Mucosa of rectum (tissue), 2 donors: ENCODE measurements around the gene DGKD.

Experiments
- H3K27ac ChIP-seq, 2 donors: one replicate each; pipeline ENCODE4 v1.7.0; 2013; ENCODE audit warnings: inconsistent platforms in 2 of 2, low read depth in 2 of 2, low read length in 2 of 2
- H3K27me3 ChIP-seq, 2 donors: one replicate each; pipeline ENCODE4 v1.7.0; 2013; ENCODE audit warnings: low read length in 2 of 2; ENCODE audit not compliant: control insufficient read depth in 2 of 2, insufficient read depth in 2 of 2
- H3K36me3 ChIP-seq, 2 donors: one replicate each; pipeline ENCODE4 v1.7.0; 2013; ENCODE audit warnings: low read length in 2 of 2; ENCODE audit not compliant: control insufficient read depth in 2 of 2, insufficient read depth in 2 of 2
- H3K4me1 ChIP-seq, 2 donors: one replicate each; pipeline ENCODE4 v1.7.0; 2013; ENCODE audit warnings: low read length in 2 of 2, mild to moderate bottlenecking in 1 of 2; ENCODE audit not compliant: control insufficient read depth in 2 of 2, insufficient read depth in 2 of 2
- H3K4me3 ChIP-seq, 2 donors: one replicate each; pipeline ENCODE4 v1.7.0; 2013; ENCODE audit warnings: low read length in 2 of 2
- H3K9ac ChIP-seq, 2 donors: one replicate each; pipeline ENCODE4 v1.7.0; 2013; ENCODE audit warnings: low read length in 2 of 2, low read depth in 1 of 2, mild to moderate bottlenecking in 1 of 2
- H3K9me3 ChIP-seq, 2 donors: one replicate each; pipeline ENCODE4 v1.7.0; 2013; ENCODE audit warnings: low read length in 2 of 2; ENCODE audit not compliant: control insufficient read depth in 2 of 2
- donor health status: healthy.
- donor health status: Normal muscosa, but diverticular disease.

DGKD gene

GRCh38 chr2:233349005-233349998, 5.0 kb upstream of the DGKD start:
- Histone ChIP-seq H3K9ac (peak overlapping the region in 1 of 2 donors; percentile 40), H3K27me3 (no peaks in the 10 kb centered on the region), H3K27ac (peak overlapping the region; percentile 59 to 85), H3K36me3 (no peaks in the 10 kb centered on the region), H3K9me3 (no peaks in the 10 kb centered on the region), H3K4me1 (peaks cover 41 to 51% of the 10 kb centered on the region in 2 donors), H3K4me3 (peak overlapping the region; percentile 38 to 52)

GRCh38 chr2:233350708-233351107, 3.6 kb upstream of the DGKD start:
- Histone ChIP-seq H3K9ac (no peak overlapping the region), H3K4me3 (no peak overlapping the region), H3K9me3 (no peaks in the 10 kb centered on the region), H3K36me3 (no peaks in the 10 kb centered on the region), H3K27ac (peak overlapping the region; percentile 43 to 68), H3K27me3 (no peaks in the 10 kb centered on the region), H3K4me1 (peaks cover 46 to 56% of the 10 kb centered on the region in 2 donors)

- Histone ChIP-seq H3K27ac (no peak overlapping the region), H3K27me3 (no peaks in the 10 kb centered on the region), H3K9me3 (no peaks in the 10 kb centered on the region), H3K9ac (no peak overlapping the region), H3K4me1 (peaks cover 51 to 56% of the 10 kb centered on the region in 2 donors), H3K4me3 (no peak overlapping the region), H3K36me3 (no peaks in the 10 kb centered on the region)
Measured at GRCh38 chr2:233351423-233351822, 2.9 kb upstream of the DGKD start.

- no peak overlapping the region for H3K27ac ChIP-seq
- H3K9ac ChIP-seq, result no peak overlapping the region
- H3K36me3 ChIP-seq, result no peaks in the 10 kb centered on the region
- peaks cover 51 to 58% of the 10 kb centered on the region in 2 donors for H3K4me1 ChIP-seq
- no peaks in the 10 kb centered on the region for H3K27me3 ChIP-seq
- H3K4me3 ChIP-seq, result no peak overlapping the region
- no peaks in the 10 kb centered on the region for H3K9me3 ChIP-seq
Measured at GRCh38 chr2:233352141-233352842, 2.0 kb upstream of the DGKD start.

GRCh38 chr2:233353101-233353768, 1.1 kb upstream of the DGKD start:
- Histone ChIP-seq H3K9me3 (no peaks in the 10 kb centered on the region), H3K36me3 (no peaks in the 10 kb centered on the region), H3K9ac (peak overlapping the region; percentile 26 to 65), H3K27me3 (no peaks in the 10 kb centered on the region), H3K27ac (peak overlapping the region; percentile 69 to 73), H3K4me1 (peaks cover 47 to 51% of the 10 kb centered on the region in 2 donors), H3K4me3 (peak overlapping the region; percentile 62 to 69)

GRCh38 chr2:233354500-233354924, 218 bp downstream of the DGKD start:
- Histone ChIP-seq H3K27ac (no peak overlapping the region), H3K4me3 (peak overlapping the region; percentile 79 to 86), H3K27me3 (no peaks in the 10 kb centered on the region), H3K9ac (peak overlapping the region in 1 of 2 donors; percentile 45), H3K36me3 (no peaks in the 10 kb centered on the region), H3K9me3 (no peaks in the 10 kb centered on the region), H3K4me1 (peaks cover 37 to 38% of the 10 kb centered on the region in 2 donors)

GRCh38 chr2:233354971-233355574, 779 bp downstream of the DGKD start:
- peak overlapping the region; percentile 16 to 29 for H3K27ac ChIP-seq
- H3K9ac ChIP-seq, result peak overlapping the region; percentile 67 to 74
- H3K36me3 ChIP-seq, result peaks cover 0 to 2% of the 10 kb centered on the region in 2 donors
- no peaks in the 10 kb centered on the region for H3K9me3 ChIP-seq
- peak overlapping the region; percentile 79 to 86 for H3K4me3 ChIP-seq
- no peaks in the 10 kb centered on the region for H3K27me3 ChIP-seq
- H3K4me1 ChIP-seq, result peaks cover 34% of the 10 kb centered on the region in 2 donors

GRCh38 chr2:233355916-233356315, 1.6 kb downstream of the DGKD start:
- peak overlapping the region; percentile 79 to 86 for H3K4me3 ChIP-seq
- H3K4me1 ChIP-seq, result peaks cover 26% of the 10 kb centered on the region in 2 donors

GRCh38 chr2:233356546-233357308, 2.4 kb downstream of the DGKD start:
- H3K27ac ChIP-seq, result peak overlapping the region in 1 of 2 donors; percentile 29
- no peaks in the 10 kb centered on the region for H3K9me3 ChIP-seq
- peaks cover 20 to 23% of the 10 kb centered on the region in 2 donors for H3K4me1 ChIP-seq
- H3K4me3 ChIP-seq, result peak overlapping the region in 1 of 2 donors; percentile 79
- peaks cover 0 to 2% of the 10 kb centered on the region in 2 donors for H3K36me3 ChIP-seq
- H3K9ac ChIP-seq, result no peak overlapping the region
- H3K27me3 ChIP-seq, result no peaks in the 10 kb centered on the region

More at GRCh38 chr2:233355916-233356315, 1.6 kb downstream of the DGKD start:
- Histone ChIP-seq H3K9me3 (no peaks in the 10 kb centered on the region), H3K9ac (peak overlapping the region; percentile 67 to 74), H3K27me3 (no peaks in the 10 kb centered on the region), H3K27ac (peak overlapping the region in 1 of 2 donors; percentile 21), H3K36me3 (peaks cover 0 to 2% of the 10 kb centered on the region in 2 donors)
